ENCODE measurements around the gene MITF.
"Not testable (repeated sequence)": the region's sequence is repeated elsewhere in the genome, so short reads cannot be mapped to it uniquely, and the experiment has no call there.

Gene MITF

DNA sequence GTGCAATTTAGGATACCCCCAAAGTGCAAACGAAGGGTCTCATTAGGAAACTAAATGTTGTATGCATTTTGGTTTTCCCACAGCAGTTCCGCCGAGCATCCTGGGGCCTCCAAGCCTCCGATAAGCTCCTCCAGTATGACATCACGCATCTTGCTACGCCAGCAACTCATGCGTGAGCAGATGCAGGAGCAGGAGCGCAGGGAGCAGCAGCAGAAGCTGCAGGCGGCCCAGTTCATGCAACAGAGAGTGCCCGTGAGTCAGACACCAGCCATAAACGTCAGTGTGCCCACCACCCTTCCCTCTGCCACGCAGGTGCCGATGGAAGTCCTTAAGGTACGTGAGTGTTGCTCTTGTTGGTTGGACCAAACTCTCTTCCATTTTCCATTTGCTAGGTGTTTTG lies 139.8 kb downstream of the MITF start:
- no peak for DNase-seq

GRCh38 chr3:69880069-69880640 lies 140.9 kb downstream of the MITF start:
- no peak for DNase-seq

- DNase-seq: no peak
Measured at GRCh38 chr3:69881051-69881450, 141.8 kb downstream of the MITF start.

DNA sequence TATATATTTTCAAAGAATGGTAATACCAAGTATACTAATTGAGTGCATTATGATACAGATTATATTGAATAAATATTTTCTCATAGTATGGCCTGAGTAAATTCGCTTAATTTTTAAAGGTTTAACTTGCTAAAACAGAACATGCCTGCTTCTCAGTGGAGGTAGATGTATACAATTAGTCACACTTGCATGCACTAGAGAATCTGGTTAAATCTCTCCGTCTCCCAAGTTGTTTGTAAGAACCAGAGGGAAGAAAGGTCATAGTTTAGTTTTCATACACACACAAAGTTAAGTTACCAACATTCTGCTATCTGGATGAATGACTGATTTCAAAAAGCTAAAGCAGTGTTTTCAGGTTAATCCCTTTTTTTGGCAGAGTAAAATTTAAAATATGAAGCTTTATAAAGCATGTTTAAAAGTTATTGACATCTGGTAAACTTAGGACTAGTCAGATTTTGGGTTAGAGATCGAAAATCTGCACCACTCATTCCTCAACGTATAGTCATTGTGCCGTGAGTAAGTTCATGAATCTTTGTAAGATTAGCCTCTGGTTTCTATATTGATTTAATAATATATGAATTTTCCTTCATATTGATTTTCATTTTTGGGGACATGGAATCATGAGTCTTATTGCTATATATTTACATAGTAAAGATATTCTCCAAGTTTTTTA lies 142.6 kb downstream of the MITF start:
- DNase-seq: no peak

DNA sequence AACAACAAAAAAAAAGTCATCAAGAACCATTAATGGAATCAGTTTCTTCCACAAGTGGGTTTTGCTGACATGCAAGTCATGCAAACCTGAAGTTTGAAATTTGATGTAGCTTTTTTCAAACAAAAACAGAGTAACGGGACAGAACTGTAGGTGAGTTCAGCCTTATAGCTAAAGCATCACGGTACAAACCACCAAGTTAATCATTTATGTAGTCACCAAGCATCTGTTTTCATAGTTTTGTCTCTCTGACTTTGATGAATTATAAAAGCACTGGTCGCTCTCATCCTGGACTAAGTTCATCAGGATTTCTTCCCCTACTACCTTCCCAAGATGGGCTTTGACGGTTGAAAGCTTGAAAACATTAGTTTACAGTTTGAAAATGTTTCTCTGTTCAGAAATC lies 143.3 kb downstream of the MITF start:
- DNase-seq: no peak

- no peak for DNase-seq
Measured at GRCh38 chr3:69888040-69888942, 149.0 kb downstream of the MITF start.

- no peak for DNase-seq
Measured at GRCh38 chr3:69888943-69889315, 149.7 kb downstream of the MITF start.

DNA sequence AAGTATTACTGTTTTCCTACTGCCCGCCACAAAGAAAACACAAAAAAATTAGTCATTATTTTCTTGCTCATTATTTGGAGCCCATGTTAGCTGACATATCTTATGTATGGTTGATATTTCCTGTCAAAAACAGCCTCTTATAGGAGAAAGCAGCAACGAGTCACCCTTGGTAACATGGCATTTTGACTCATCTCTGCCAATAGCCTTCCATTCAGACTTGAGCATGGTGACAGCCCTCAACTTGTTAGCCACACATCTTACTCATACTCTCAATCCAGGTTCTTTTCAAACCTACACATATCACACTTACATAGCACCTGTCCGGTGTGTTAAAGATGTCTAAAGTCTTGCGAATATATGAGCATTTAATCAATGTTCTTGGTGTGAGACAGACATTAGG lies 150.8 kb downstream of the MITF start:
- no peak for DNase-seq

GRCh38 chr3:69890691-69891090 lies 151.4 kb downstream of the MITF start:
- DNase-seq: no peak

DNA sequence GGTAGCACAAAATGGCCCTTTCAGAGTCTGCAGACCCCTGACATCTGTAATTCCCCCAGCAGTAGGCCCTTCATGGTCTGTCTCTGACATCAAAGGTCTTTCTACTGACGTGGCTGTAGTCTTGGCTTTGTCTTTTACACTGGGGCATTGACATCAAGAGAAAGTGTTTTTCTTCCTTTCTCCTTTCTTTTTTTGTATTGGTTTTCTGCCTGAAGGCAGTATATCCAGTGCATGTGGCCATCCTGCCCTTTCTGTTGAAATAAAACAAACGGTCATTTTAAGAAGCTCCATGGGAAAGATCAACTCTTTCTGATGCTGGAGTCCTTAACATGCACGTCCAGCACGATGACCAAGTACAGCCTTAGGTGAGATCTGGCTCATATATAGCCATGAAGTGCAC lies 153.4 kb downstream of the MITF start:
- DNase-seq: no peak

GRCh38 chr3:69893274-69893673 lies 154.0 kb downstream of the MITF start:
- DNase-seq: no peak

DNA sequence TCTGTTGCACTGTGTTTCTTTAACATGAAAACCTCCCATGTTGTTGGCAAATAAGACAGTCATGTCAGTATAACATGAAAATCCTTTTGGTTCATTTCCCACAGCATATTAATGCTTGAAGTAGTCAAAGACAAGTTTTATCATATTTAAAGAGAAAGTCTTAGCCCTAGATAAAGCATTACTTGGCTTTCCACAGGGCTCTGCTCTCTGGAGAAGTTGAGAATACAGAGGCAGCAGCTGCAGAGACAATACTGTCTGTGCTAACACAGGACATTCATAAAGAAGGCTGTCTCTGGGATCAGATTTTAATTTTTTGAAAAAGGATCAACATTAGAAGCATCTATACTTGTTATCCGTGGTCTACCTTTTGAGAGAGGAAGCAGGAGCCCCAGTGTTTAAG lies 156.8 kb downstream of the MITF start:
- no peak for DNase-seq

- DNase-seq: no peak
Measured at GRCh38 chr3:69900331-69900730, 161.1 kb downstream of the MITF start.

GRCh38 chr3:69901802-69902201 lies 162.5 kb downstream of the MITF start:
- no peak for DNase-seq

GRCh38 chr3:69902386-69902785 lies 163.1 kb downstream of the MITF start:
- no peak for DNase-seq

DNA sequence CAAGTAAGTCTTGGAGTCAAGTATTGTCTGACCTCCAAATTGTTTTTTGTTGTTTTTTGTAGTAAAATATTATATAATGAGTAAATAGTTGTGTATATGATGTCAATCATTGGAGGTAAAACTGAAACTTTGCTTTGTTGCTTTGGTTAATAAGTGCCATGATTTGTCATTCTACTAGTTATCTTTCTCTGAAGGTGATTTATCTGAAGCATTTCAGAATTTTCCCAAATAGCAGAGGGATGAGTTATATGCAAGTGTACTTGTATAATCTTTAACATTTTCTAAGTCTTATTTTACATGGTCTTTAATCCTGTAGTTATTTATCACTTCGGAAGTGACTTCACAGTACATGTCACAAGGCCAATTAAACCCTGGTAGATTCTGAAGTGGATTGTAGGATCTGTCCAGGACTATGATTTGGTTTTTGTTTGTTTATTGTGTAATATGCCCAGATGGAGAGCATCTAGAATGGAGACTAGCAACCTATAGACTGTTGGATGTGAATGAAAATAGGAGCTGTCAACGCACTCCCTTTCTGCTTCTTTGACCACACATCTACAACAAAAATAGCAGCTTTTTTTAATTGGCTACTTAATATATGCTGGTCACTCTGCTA lies 167.2 kb downstream of the MITF start:
- no peak for DNase-seq

DNA sequence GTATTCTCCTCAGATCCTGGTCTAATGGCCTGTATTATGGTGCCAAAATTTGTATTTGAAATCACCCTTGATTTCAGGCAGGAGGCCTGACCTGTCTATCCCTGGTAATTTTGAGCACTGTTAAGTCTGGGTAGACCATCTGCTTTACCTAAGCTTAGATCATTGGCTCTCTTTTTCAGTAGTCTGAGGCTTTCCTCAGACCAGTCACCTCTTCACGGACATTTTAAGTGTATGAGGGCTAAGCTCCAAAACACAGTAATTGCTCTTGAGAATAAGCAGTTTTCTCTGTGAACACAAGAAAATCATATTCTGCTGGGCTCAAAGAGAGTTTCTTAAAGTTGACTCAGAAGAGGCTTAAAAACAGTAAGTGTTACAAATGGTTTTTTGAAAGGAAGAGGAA lies 168.3 kb downstream of the MITF start:
- DNase-seq: no peak

- DNase-seq: not testable (repeated sequence)
Measured at GRCh38 chr3:69909859-69910258, 170.6 kb downstream of the MITF start.

DNA sequence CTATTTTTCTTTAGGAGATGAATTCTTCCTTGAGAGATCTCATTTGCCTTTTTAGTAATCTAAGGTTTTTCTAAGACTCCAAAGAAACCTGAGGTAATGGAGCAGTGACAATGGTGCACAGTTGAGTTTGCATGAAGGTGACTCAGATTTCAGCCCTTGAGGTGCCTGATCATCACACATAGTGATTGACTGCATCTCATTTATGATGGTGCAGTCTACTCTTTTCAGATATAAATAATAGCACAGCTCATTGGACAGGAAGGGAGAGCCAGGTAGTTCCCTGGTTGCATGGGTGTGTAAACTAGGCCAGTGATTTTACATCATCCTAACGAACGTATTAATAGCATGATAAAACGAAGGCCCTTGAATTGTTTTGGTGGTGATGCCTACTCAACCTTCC lies 174.2 kb downstream of the MITF start:
- DNase-seq: no peak

- DNase-seq: no peak
Measured at GRCh38 chr3:69914395-69914794, 175.1 kb downstream of the MITF start.

- no peak for DNase-seq
Measured at GRCh38 chr3:69915726-69916125, 176.5 kb downstream of the MITF start.

DNA sequence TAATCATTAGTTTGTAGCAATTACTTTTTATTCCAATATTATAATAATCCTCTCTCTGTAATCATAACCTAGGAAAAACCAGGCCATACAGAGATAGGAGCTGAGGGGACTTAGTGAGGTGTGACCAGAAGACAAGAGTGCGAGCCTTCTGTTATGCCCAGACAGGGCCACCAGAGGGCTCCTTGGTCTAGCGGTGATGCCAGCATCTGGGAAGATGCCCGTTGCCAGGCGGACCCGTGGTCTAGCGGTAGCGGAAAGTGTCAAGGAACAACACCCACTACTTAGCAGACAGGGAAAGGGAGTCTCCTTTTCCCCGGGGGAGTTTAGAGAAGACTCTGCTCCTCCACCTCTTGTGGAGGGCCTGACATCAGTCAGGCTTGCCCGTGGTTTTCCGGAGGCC lies 180.7 kb downstream of the MITF start:
- not testable (repeated sequence) for DNase-seq

GRCh38 chr3:69921651-69922050 lies 182.4 kb downstream of the MITF start:
- no peak for DNase-seq

- no peak for DNase-seq
Measured at GRCh38 chr3:69922521-69923000, 183.3 kb downstream of the MITF start.
